ENCODE measurements around the gene AKNA.

AKNA gene

DNA sequence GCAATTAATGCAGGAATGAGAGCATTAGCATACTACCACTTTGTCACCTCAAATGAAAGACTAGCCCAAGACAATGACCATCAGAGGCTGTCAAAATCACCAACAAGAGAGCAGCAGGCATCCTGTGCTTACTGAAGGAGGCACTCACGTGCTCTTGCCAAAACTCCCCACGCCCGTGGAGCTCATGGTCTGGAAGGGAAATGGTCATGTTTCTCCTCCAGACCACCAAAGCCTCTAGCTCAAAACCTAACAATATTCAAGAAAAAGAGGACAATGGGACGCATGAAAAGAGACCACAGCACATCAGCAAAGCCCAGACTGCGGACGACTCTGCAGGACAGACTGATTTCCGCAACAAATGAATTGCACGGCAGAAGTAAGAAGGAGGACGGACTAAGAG, 12.8 kb downstream of the AKNA start:
- no peak for DNase-seq

DNA sequence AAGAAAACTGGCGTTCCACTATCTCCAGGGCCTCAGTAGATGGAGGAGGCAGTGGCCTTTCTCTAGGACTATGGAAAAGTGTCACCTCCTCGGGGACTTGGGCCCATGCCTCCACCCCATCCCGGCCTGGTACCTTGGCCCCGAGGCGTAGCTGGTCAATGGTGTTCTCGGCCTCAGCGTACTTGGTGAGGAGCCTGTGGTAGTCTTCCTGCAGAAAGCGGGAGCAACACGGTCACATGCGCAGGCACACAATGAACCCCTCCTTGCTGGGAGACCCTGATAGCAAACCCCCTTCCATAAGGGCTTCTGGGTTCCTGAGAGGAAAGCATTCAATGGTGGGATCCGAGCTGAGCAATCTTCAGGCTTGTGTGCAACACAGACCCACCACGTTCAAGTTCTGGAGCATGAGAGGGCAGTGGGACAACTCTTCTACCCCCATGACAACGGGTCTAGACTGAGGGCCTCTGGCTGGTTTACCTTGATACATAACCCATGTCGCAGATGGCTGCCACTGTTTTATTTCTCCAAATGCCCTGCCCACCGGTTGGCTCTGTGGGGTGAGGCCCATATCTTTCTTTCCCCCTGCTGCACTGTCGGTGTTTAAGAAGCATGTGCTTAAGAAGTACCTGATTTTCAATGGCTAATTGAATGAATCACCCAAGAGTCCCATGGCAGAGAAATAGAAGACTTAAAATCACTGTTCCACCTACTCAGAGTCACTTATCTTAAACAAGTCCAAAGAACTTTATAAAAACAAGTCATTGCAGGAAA, 13.6 kb downstream of the AKNA start:
- DNase-seq, result no peak

- DNase-seq, result peak; percentile 75
These were observed 14.8 kb downstream of the AKNA start for GRCh38 chr9:114372921-114373448.

GRCh38 chr9:114371973-114372917, 15.5 kb downstream of the AKNA start:
- no peak for DNase-seq

DNA sequence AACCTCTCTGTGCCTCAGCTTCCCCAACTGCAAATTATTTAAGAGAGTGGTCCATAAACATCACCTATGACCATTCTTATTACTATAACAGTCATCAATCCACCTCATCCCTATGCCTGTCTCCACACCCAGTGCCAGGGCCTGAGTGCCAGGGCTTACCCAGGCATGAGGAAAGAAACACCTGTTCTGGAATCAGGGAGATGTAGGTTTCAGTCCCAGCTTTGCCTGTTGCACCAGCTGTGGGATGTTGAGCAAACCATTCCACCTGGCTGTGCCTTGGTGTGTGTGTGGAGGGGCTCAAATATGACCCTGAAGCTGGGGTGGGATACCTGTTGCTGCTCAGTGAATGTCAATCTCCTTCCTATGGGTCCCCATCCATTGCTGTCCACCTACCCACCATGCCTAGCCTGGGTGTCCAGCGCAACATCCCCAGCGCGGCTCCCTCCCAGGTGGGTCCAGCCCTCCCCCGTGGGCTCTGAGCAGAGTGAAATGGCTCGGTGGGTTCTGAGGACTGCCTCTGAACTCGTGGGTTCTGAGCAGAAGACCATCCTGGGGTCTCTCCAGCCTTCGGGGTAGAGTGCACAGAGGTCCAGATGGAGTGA, 16.3 kb downstream of the AKNA start:
- DNase-seq, result no peak

DNA sequence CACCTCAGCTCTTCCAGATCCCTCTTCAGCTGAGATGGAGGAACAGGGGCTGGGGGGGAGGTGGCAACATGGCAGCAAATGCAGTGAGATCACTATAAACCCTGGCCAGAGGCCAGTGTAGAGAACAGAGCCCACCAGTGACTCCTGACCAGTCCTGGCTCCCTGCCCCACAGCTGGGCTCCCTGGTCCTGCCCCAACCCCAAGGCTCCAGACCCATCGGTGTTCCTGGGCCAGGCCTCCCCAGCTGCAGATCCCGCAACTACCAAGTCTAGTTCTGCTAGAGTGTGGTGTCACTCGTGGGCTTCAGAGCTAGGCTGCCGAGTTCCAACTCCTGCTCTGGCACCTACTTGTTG, 16.8 kb downstream of the AKNA start:
- DNase-seq, result no peak

DNA sequence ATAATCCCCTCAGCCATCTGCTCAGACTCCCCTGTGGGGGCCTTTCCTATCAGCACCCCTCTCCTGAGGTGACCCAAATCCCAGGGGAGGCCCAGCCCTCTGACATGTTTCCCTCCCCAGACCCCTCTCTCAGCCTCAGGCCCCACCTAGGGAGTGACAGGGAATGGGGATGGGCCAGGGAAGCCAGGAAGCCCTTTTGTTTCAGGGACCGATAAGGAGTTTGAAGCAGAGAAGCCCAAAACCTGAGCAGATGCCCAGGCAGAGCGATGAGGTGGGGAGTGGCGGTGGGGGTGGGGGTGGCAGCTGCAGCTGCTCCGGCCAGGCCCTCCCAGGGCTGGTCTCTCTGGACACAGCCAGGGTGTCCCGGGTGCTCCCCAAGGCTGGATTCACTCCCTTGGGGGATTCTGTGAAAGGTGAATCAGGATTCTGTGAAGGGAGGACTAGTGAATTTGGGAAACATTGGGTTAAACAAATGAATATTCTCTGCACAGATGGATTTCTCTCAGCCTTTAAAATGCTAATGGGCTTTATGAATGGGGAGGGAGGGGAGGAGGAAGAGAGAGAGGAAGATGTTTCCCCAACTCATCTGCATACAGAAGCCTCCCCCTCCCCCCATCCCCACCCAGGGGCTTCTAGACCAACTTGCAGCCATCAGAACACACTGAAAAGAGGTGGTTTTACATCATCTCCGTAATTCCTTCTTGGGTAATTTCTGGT, 17.4 kb downstream of the AKNA start:
- no peak for DNase-seq

GRCh38 chr9:114369216-114370130, 18.3 kb downstream of the AKNA start:
- no peak for DNase-seq

- DNase-seq, result no peak
These were observed 19.8 kb downstream of the AKNA start for GRCh38 chr9:114367772-114368569.

GRCh38 chr9:114367366-114367765, 20.4 kb downstream of the AKNA start:
- DNase-seq, result no peak

- no peak for DNase-seq
These were observed 21.3 kb downstream of the AKNA start for GRCh38 chr9:114366334-114367128.

DNA sequence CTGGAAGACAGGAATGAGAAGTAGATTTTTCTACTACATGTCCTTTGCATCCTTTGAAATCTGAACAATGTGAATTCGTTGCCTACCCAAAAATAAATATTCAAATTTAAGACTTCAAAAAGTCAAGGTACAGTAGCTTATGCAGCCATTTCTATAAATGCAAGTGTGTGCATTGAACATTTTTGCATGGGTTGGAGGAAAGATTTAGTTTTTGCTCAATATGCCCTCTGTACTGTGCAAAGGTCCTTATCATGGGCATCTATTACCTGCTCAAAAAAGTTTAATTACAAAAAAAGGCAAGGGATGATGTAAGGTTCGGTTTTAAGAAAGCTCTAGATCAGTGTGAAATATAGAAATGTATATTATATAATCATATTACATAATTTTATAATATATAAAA, 22.6 kb downstream of the AKNA start:
- no peak for DNase-seq

DNA sequence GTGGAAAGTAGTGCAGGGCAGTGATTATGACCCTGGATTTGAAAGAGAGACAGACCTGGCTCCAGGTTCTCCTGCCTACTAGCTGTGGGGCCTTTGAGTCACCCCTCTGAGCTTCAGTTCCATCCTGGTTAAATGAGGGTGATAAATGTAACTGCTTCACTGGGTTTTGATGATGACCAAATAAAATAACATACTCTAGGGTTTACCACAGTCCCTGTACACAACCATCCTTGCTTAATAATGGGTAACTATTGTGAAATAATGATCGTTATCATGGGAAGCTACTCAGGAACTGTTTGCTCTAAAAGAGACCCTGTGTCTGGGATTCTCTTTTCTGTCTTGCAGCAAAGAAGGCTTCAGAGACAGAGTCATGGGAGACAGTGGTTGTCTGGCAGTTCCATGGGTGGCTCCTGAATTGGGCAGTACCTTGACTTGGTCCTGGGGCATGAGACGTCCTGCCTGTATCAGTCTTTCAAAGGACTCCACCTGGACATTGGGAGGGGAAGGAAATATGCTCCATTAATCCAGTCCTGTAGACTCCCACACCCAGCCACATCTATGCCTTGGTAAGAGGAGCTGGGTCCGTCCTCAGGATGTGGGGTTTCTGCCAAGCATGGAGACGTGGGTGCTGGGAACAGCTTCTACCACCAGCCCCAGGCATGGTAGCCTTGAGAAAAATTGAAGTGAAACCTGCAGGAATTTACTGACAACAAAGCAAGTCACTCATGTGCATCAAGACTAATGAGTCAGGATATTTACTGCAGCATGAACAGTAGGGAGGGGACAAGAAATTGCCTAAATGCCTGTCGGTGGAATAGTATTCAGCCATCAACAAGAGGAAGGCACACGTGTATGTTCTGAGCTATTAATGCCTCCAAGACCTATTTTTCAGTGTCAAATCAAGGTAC, 23.4 kb downstream of the AKNA start:
- no peak for DNase-seq

DNA sequence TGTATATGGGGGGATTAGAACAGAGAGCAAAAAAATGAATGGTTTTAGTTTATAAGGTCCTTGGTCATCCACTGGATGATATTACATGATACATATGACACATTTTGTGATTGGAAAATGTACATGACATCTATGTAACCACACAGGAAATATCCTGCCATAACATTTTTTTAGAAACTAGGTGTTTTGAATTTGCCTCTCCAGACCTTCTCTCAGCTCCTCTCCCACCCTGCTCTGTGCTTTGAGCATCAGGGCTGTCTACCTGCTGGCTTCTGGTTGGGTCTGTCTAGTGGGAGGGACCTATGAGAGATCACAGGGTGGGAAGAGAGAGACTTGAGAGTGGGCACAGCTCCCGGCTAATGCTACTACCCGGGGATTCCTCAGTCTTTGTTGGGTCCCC, 24.4 kb downstream of the AKNA start:
- DNase-seq, result no peak

DNA sequence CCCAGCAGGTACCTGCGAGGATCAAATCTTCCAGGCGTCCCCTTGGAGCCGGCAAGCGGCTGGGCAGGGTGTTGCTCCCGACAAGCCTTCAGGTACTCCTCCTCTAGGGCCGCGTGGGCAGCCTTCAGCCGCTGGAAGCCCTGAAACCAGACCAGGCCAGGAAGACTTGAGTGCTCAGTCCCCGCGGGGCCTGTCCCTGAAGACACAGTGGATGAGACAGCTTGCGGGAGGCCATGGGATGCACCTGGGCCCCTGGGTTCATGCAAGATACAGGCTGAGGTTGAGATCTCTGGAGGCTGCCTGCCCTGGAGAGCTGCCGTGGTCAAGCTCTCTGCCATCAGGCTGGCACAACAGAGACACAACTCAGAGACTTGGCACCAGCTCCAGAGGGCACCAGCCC, 25.4 kb downstream of the AKNA start:
- DNase-seq, result no peak

- DNase-seq, result no peak
These were observed 26.2 kb downstream of the AKNA start for GRCh38 chr9:114361542-114361941.

- no peak for DNase-seq
These were observed 28.0 kb downstream of the AKNA start for GRCh38 chr9:114359801-114360200.

DNA sequence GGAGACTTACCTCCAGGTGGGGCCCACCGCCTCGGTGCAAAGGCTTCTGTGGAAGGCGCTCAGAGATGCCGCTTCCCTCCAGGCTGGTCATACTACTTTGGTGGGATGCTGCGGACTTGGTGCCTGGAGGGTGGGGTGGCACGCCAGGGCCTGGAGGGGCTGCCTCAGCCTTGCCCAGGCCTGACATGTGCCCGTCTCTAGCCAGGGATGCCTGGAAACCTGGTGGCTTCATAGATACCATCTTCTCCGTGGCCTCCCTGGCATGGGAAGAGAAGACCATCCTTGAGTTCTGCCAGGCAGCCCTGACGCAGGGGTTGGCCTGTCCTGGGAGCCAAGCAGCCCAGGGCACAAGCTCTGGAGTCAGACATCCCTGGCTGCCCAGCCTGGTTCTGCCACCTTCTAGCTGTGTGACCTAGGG, 29.9 kb downstream of the AKNA start:
- no peak for DNase-seq

GRCh38 chr9:114357360-114357759, 30.4 kb downstream of the AKNA start:
- DNase-seq, result no peak

All from T-helper 9 cell (primary cell).